PC-3 (cell line): Measurements from ENCODE around the gene SLC36A3.

ENCODE experiments used
- EZH2 ChIP-seq: fragments of 300-600 bp; sonication (generic); IDR thresholded peaks from one replicate; pipeline ENCODE4 v1.6.1; 2017; ENCODE audit warnings: antibody characterized with exemption, mild to moderate bottlenecking, low read length; ENCODE audit not compliant: unreplicated experiment
- EZH2phosphoT487 ChIP-seq: fragments of 300-600 bp; sonication (generic); IDR thresholded peaks from 2 replicates; pipeline ENCODE4 v1.6.1; 2018; ENCODE audit warnings: mild to moderate bottlenecking, antibody characterized with exemption, low read length, borderline replicate concordance
- TF ChIP-seq, protein P1 (sequence below): fragments of 300-600 bp; sonication (generic); conservative IDR thresholded peaks from 2 replicates; pipeline ENCODE4 v1.5.1; 2017; ENCODE audit warnings: antibody characterized with exemption, low read depth, mild to moderate bottlenecking, low read length

DNA sequence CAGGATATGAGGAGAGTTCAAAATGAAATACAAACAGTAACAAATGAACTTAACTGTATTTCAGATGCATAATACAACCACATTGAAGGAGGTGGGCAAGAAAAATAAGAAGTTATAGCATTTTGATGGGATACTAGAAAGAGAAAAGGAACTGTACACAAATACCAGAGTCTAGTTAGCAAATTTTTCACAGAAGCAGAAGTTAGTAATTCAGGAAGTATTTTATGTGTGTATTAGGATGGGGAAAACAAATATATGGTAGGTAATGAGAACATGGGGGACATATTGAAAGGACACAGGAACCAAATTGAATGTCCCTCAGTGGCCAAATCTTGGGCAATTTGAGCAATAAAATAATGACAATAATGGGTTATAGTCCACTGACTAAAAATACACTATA is 32.2 kb downstream of the SLC36A3 start:
- TF ChIP-seq, protein P1, sequence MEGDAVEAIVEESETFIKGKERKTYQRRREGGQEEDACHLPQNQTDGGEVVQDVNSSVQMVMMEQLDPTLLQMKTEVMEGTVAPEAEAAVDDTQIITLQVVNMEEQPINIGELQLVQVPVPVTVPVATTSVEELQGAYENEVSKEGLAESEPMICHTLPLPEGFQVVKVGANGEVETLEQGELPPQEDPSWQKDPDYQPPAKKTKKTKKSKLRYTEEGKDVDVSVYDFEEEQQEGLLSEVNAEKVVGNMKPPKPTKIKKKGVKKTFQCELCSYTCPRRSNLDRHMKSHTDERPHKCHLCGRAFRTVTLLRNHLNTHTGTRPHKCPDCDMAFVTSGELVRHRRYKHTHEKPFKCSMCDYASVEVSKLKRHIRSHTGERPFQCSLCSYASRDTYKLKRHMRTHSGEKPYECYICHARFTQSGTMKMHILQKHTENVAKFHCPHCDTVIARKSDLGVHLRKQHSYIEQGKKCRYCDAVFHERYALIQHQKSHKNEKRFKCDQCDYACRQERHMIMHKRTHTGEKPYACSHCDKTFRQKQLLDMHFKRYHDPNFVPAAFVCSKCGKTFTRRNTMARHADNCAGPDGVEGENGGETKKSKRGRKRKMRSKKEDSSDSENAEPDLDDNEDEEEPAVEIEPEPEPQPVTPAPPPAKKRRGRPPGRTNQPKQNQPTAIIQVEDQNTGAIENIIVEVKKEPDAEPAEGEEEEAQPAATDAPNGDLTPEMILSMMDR = no peak
- no peak for TF ChIP-seq EZH2phosphoT487
- no peak for TF ChIP-seq EZH2
